ENCODE results near the gene SSBP3.

SSBP3 gene

GRCh38 chr1:54265126-54265525, 141.1 kb downstream of the SSBP3 start:
- no peak for TF ChIP-seq TCF4 (CRISPR knock-in tag; IDR thresholded peaks at IDR 0.05; ENCODE audit: borderline replicate concordance)
- TF ChIP-seq ARNTL (CRISPR knock-in tag; IDR thresholded peaks at IDR 0.05; ENCODE audit: borderline replicate concordance, low read depth): no peak
- TF ChIP-seq BACH2 (CRISPR knock-in tag; IDR thresholded peaks at IDR 0.05; ENCODE audit: borderline replicate concordance): no peak
- TF ChIP-seq PATZ1 (CRISPR knock-in tag; IDR thresholded peaks at IDR 0.05; ENCODE audit: borderline replicate concordance): no peak
- no peak for TF ChIP-seq ZC3H10 (CRISPR knock-in tag; IDR thresholded peaks at IDR 0.05)
- TF ChIP-seq ISL1 (CRISPR knock-in tag; IDR thresholded peaks at IDR 0.05): no peak
- TF ChIP-seq ZNF565 (CRISPR knock-in tag; conservative IDR thresholded peaks at IDR 0.05; ENCODE audit: low read depth): no peak
- ATAC-seq: no peak

GRCh38 chr1:54263601-54264226, 142.5 kb downstream of the SSBP3 start:
- ATAC-seq: no peak
- TF ChIP-seq ZFP30 (CRISPR knock-in tag; IDR thresholded peaks at IDR 0.05): no peak
- TF ChIP-seq CREB5 (CRISPR knock-in tag; IDR thresholded peaks at IDR 0.05; ENCODE audit: low read depth): no peak
- TF ChIP-seq ZC3H10 (CRISPR knock-in tag; IDR thresholded peaks at IDR 0.05): no peak
- TF ChIP-seq POU6F1 (CRISPR knock-in tag; IDR thresholded peaks at IDR 0.05; ENCODE audit: borderline replicate concordance, low read depth): no peak
- no peak for TF ChIP-seq RARB (CRISPR knock-in tag; IDR thresholded peaks at IDR 0.05)
- TF ChIP-seq ESRRG (CRISPR knock-in tag; IDR thresholded peaks at IDR 0.05): no peak
- TF ChIP-seq PPARA (CRISPR knock-in tag; IDR thresholded peaks at IDR 0.05; ENCODE audit: borderline replicate concordance): no peak
- no peak for TF ChIP-seq OSR1 (CRISPR knock-in tag; IDR thresholded peaks at IDR 0.05)
- TF ChIP-seq CSDC2 (CRISPR knock-in tag; IDR thresholded peaks at IDR 0.05): no peak
- TF ChIP-seq PATZ1 (CRISPR knock-in tag; IDR thresholded peaks at IDR 0.05; ENCODE audit: borderline replicate concordance): no peak
- TF ChIP-seq CSRNP3 (CRISPR knock-in tag; IDR thresholded peaks at IDR 0.05): no peak
- TF ChIP-seq ZNF8 (CRISPR knock-in tag; IDR thresholded peaks at IDR 0.05): no peak

- no peak for TF ChIP-seq TOX (CRISPR knock-in tag; IDR thresholded peaks at IDR 0.05; ENCODE audit: borderline replicate concordance)
- TF ChIP-seq ESRRG (CRISPR knock-in tag; IDR thresholded peaks at IDR 0.05): no peak
- no peak for TF ChIP-seq ARNTL (CRISPR knock-in tag; IDR thresholded peaks at IDR 0.05; ENCODE audit: borderline replicate concordance, low read depth)
- TF ChIP-seq OSR1 (CRISPR knock-in tag; IDR thresholded peaks at IDR 0.05): no peak
- TF ChIP-seq ZNF70 (CRISPR knock-in tag; IDR thresholded peaks at IDR 0.05): no peak
- TF ChIP-seq ZNF8 (CRISPR knock-in tag; IDR thresholded peaks at IDR 0.05): no peak
- TF ChIP-seq SNAI2 (CRISPR knock-in tag; IDR thresholded peaks at IDR 0.05): no peak
- no peak for TF ChIP-seq RARB (CRISPR knock-in tag; IDR thresholded peaks at IDR 0.05)
- TF ChIP-seq CSDC2 (CRISPR knock-in tag; IDR thresholded peaks at IDR 0.05): no peak
- no peak for TF ChIP-seq ZFP30 (CRISPR knock-in tag; IDR thresholded peaks at IDR 0.05)
- no peak for TF ChIP-seq ZC3H10 (CRISPR knock-in tag; IDR thresholded peaks at IDR 0.05)
- TF ChIP-seq TSHZ2 (CRISPR knock-in tag; IDR thresholded peaks at IDR 0.05): no peak
- TF ChIP-seq TCF4 (CRISPR knock-in tag; IDR thresholded peaks at IDR 0.05; ENCODE audit: borderline replicate concordance): no peak
- no peak for TF ChIP-seq BACH2 (CRISPR knock-in tag; IDR thresholded peaks at IDR 0.05; ENCODE audit: borderline replicate concordance)
- no peak for TF ChIP-seq PPARA (CRISPR knock-in tag; IDR thresholded peaks at IDR 0.05; ENCODE audit: borderline replicate concordance)
- no peak for TF ChIP-seq ISL1 (CRISPR knock-in tag; IDR thresholded peaks at IDR 0.05)
- TF ChIP-seq CREB5 (CRISPR knock-in tag; IDR thresholded peaks at IDR 0.05; ENCODE audit: low read depth): no peak
- TF ChIP-seq POU6F1 (CRISPR knock-in tag; IDR thresholded peaks at IDR 0.05; ENCODE audit: borderline replicate concordance, low read depth): no peak
- no peak for ATAC-seq
Measured at GRCh38 chr1:54262244-54262643, 143.9 kb downstream of the SSBP3 start.

Data from SK-N-SH treated with all-trans-retinoic acid at 6 μM for 48 hours (cell line).